HepG2 (cell line): Measurements from ENCODE around the gene MAP2K1. TPM values are rescaled to one million over a fixed set of nuclear protein-coding genes. Genes with fewer than 3 reads are reported as not detected.

Source experiments
- ATAC-seq: fragments of 200-7000 bp; cut with Tn5 transposase; 3 replicates; pipeline ENCODE4 v1.9.1; 2020; ENCODE audit warnings: mild to moderate bottlenecking, moderate library complexity
- BruUV-seq: library from RNA; stranded (reverse); fragments of 400-500 nt; replicated peaks from 2 replicates; lab custom pipeline; 2021; lab: Mats Ljungman, UMichigan
- CTCF ChIA-PET: fragments of 300-600 bp; formaldehyde crosslinking; extraction: SDS; loops from one replicate; lab custom pipeline; 2021; ENCODE audit warnings: low total read pairs, inconsistent platforms, low intra/inter-chr PET ratio; lab: Yijun Ruan, JAX
- POLR2A ChIA-PET: fragments of 350-600 bp; sonication (Branson Sonifier 250); formaldehyde crosslinking; loops from one replicate; lab custom pipeline; 2020; ENCODE audit warnings: antibody characterized with exemption, inconsistent platforms; lab: Yijun Ruan, JAX
- DNase-seq: peaks from one replicate; pipeline ENCODE4 v3.0.0-alpha.2; 2015; ENCODE audit warnings: low spot score
- FAIRE-seq: peaks from 3 replicates; lab custom pipeline; 2011; peaks lifted over from hg19 to GRCh38; lab: Jason Lieb, UNC
- H2AFZ ChIP-seq: one replicate; pipeline ENCODE4 v1.6.1; 2011; ENCODE audit warnings: low read length, inconsistent platforms
- H3K27ac ChIP-seq: fragments of 300-600 bp; 3 replicates; pipeline ENCODE4 v1.8.0; 2011; ENCODE audit warnings: mixed run types, mild to moderate bottlenecking, mixed read lengths, low read length, inconsistent platforms; ENCODE audit not compliant: insufficient read depth; ENCODE audit errors: extremely low read length
- H3K27me3 ChIP-seq, 2 experiments: fragments of 200-600 bp in 1 of 2; 2 replicates in 1 of 2; 3 replicates in 1 of 2; pipeline versions ENCODE4 v1.6.0 to v1.8.0; 2011; ENCODE audit warnings: low read length in 2 of 2, mild to moderate bottlenecking in 2 of 2, moderate library complexity in 2 of 2, inconsistent platforms in 1 of 2; ENCODE audit not compliant: insufficient read depth in 2 of 2, control insufficient read depth in 1 of 2
- H3K36me3 ChIP-seq, 2 experiments: fragments of 200-600 bp in 1 of 2; replicated peaks in 1 of 2; 2 replicates in 1 of 2; 3 replicates in 1 of 2; pipeline versions ENCODE4 v1.5.1 to v1.8.0; 2011; ENCODE audit warnings: low read length in 2 of 2, inconsistent platforms in 1 of 2; ENCODE audit not compliant: insufficient read depth in 2 of 2, control insufficient read depth in 1 of 2
- H3K4me1 ChIP-seq: 2 replicates; pipeline ENCODE4 v1.5.1; 2012; ENCODE audit warnings: low read length, inconsistent platforms; ENCODE audit not compliant: insufficient read depth
- H3K4me2 ChIP-seq: 2 replicates; pipeline ENCODE4 v1.6.0; 2011; ENCODE audit warnings: low read depth, low read length, inconsistent platforms
- H3K4me3 ChIP-seq, 3 experiments: fragments of 200-600 bp in 1 of 3; sonication (generic), shearing (Covaris generic) in 1 of 3; replicated peaks in 1 of 3; 2 replicates each; pipeline ENCODE4 v1.5.1; 2011 to 2016; ENCODE audit warnings: low read length in 3 of 3, inconsistent platforms in 2 of 3, low read depth in 2 of 3, mild to moderate bottlenecking in 2 of 3, control low read depth in 1 of 3, mixed read lengths in 1 of 3; ENCODE audit not compliant: insufficient read depth in 1 of 3
- H3K79me2 ChIP-seq: one replicate; pipeline ENCODE4 v1.6.1; 2011; ENCODE audit warnings: low read length, inconsistent platforms; ENCODE audit not compliant: insufficient read depth
- H3K9ac ChIP-seq: 2 replicates; pipeline ENCODE4 v1.6.0; 2011; ENCODE audit warnings: mild to moderate bottlenecking, low read depth, low read length, inconsistent platforms; ENCODE audit not compliant: insufficient read depth
- H3K9me3 ChIP-seq: 2 replicates; pipeline ENCODE4 v1.5.1; 2012; ENCODE audit warnings: mild to moderate bottlenecking, low read length
- H4K20me1 ChIP-seq: 2 replicates; pipeline ENCODE4 v1.6.0; 2011; ENCODE audit warnings: inconsistent platforms, mild to moderate bottlenecking, low read length, moderate library complexity; ENCODE audit not compliant: insufficient read depth
- AFF4 ChIP-seq: sonication (generic); formaldehyde crosslinking; IDR thresholded peaks from 2 replicates; pipeline ENCODE4 v1.4.0; 2020; ENCODE audit warnings: missing genetic modification reagents
- CSRNP1 ChIP-seq: sonication (generic); formaldehyde crosslinking; IDR thresholded peaks from 2 replicates; pipeline ENCODE4 v1.8.1; 2023; ENCODE audit warnings: mild to moderate bottlenecking, missing genetic modification reagents
- HES4 ChIP-seq: sonication (generic); formaldehyde crosslinking; IDR thresholded peaks from 2 replicates; pipeline ENCODE4 v1.9.0; 2021; ENCODE audit warnings: mild to moderate bottlenecking, missing genetic modification reagents, borderline replicate concordance
- KLF12 ChIP-seq: sonication (generic); formaldehyde crosslinking; IDR thresholded peaks from 2 replicates; pipeline ENCODE4 v1.4.0; 2020; ENCODE audit warnings: missing genetic modification reagents, borderline replicate concordance
- KLF9 ChIP-seq: IDR thresholded peaks from 2 replicates; pipeline ENCODE4 v1.6.1; 2016; ENCODE audit warnings: low read depth
- MAFK ChIP-seq, 2 experiments: IDR thresholded peaks in 1 of 2; conservative IDR thresholded peaks in 1 of 2; 2 replicates each; pipeline ENCODE4 v1.6.1; 2011; ENCODE audit warnings: improper control_type of control experiment in 2 of 2, low read length in 2 of 2
- NR2C2 ChIP-seq: sonication (generic); formaldehyde crosslinking; IDR thresholded peaks from 2 replicates; pipeline ENCODE4 v1.4.0; 2020; ENCODE audit warnings: missing genetic modification reagents, mild to moderate bottlenecking, moderate library complexity, borderline replicate concordance
- PHB2 ChIP-seq: fragments of 450-650 bp; IDR thresholded peaks from 2 replicates; pipeline ENCODE4 v1.6.1; 2018; ENCODE audit not compliant: partially characterized antibody
- TEAD3 ChIP-seq: optimal IDR thresholded peaks from 2 replicates; pipeline ENCODE3; 2016; ENCODE audit warnings: borderline replicate concordance
- ZNF121 ChIP-seq: sonication (generic); formaldehyde crosslinking; IDR thresholded peaks from 2 replicates; pipeline ENCODE4 v1.5.0; 2020; ENCODE audit warnings: mild to moderate bottlenecking, missing genetic modification reagents
- ZNF616 ChIP-seq: sonication (generic); formaldehyde crosslinking; IDR thresholded peaks from 2 replicates; pipeline ENCODE4 v1.5.0; 2020; ENCODE audit warnings: low read depth, mild to moderate bottlenecking, missing genetic modification reagents
- ZNF652 ChIP-seq: IDR thresholded peaks from 2 replicates; pipeline ENCODE4 v1.6.1; 2016; ENCODE audit warnings: low read depth, borderline replicate concordance
- ZNF780A ChIP-seq: sonication (generic); formaldehyde crosslinking; IDR thresholded peaks from 2 replicates; pipeline ENCODE4 v1.8.0; 2022; ENCODE audit warnings: mild to moderate bottlenecking, missing genetic modification reagents, moderate library complexity
- WGBS: methylation state at CpG from one replicate; pipeline ENCODE4 v1.1.6; 2017; ENCODE audit warnings: low lambda C conversion rate; 5-methylcytosine and 5-hydroxymethylcytosine counted together
- in situ Hi-C: cut with HindIII; loops from 2 replicates; pipeline ENCODE4 v1.10.0; 2017; ENCODE audit warnings: low pct_unique_long_range_greater_than_20kb; ENCODE audit not compliant: extremely low pct_ligation_motif_present
- intact Hi-C: fragments of 100-400 bp; cut with micrococcal nuclease; formaldehyde crosslinking; loops from one replicate; pipeline ENCODE4 v1.10.0; 2022; ENCODE audit not compliant: unreplicated experiment
- polyA plus RNA-seq, 8 experiments: library from polyadenylated mRNA; depleted of rRNA in 3 of 8; stranded (reverse) in 7 of 8; unstranded in 1 of 8; fragments of >200 nt; fragmentation: Illumina TruSeq in 4 of 8; extraction: Trizol in 4 of 8; gene quantifications; 2 replicates each; pipeline versions ENCODE4 v1.2.1 to v1.2.3, GENCODE V29; 2011 to 2016; ENCODE audit warnings: low read depth in 4 of 8, missing spikeins in 1 of 8, mixed read lengths in 1 of 8; ENCODE audit not compliant: insufficient read depth in 1 of 8
- total RNA-seq, 5 experiments: library from RNA; depleted of rRNA; stranded (reverse); fragments of >200 nt; fragmentation: Illumina TruSeq; extraction: Trizol; gene quantifications; 2 replicates each; pipeline ENCODE4 v1.2.3, GENCODE V29; 2016; ENCODE audit warnings: low read depth in 1 of 5

The MAP2K1 gene
- total and polyA plus RNA-seq, 2 of the 13 experiments (the other 11 are each of a cell fraction or from before 2014, with no cell fraction given), result 24.1 to 49.2 TPM

- intact Hi-C loops, result loop anchor here (5.0 kb wide), 1 partner anchor 123 kb away; the partner anchor contains the start of gene SNAPC5
- H4K20me1 ChIP-seq, result no peaks in the 10 kb centered on the region
- H2AFZ ChIP-seq, result no peak overlapping the region
- no peak overlapping the region for H3K4me2 ChIP-seq
- 82% methylated on average over 4 of the region's 4 CpGs for WGBS
- ChIA-PET POLR2A (interaction anchor here (1.1 kb wide), 1 partner anchor 12 kb away, joined by 3 read pairs; the partner anchor contains the start of gene MAP2K1), CTCF (no interaction called here)
- ATAC-seq, result no peak
- in situ Hi-C loops, result no loop called here
- no peaks in the 10 kb centered on the region for H3K79me2 ChIP-seq
- FAIRE-seq, result no peak
- no peak overlapping the region for H3K27ac ChIP-seq
- H3K9me3 ChIP-seq, result no peaks in the 10 kb centered on the region
- H3K9ac ChIP-seq, result no peak overlapping the region
- no peaks in the 10 kb centered on the region for H3K36me3 ChIP-seq
- BruUV-seq, result no TSS peak
- H3K27me3 ChIP-seq, result no peaks in the 10 kb centered on the region
- DNase-seq, result no peak
- H3K4me1 ChIP-seq, result peaks cover 51% of the 10 kb centered on the region
- H3K4me3 ChIP-seq, result no peak overlapping the region
- TF ChIP-seq HES4 (CRISPR knock-in tag) (no peak), ZNF121 (0 out of 2 replicates have a peak, but pooled peaks have one; percentile 38)
- TF ChIP-seq, all 625 proteins: peak for 1
Measured at GRCh38 chr15:66374179-66374578, 12.5 kb upstream of the MAP2K1 start.

- POLR2A ChIA-PET, result no interaction called here
- BruUV-seq, result no TSS peak
- Histone ChIP-seq H3K4me3 (no peak overlapping the region), H2AFZ (no peak overlapping the region), H3K4me1 (peaks cover 15% of the 10 kb centered on the region), H3K36me3 (no peaks in the 10 kb centered on the region), H3K27ac (no peak overlapping the region), H3K79me2 (no peaks in the 10 kb centered on the region), H3K9me3 (no peaks in the 10 kb centered on the region), H3K27me3 (no peaks in the 10 kb centered on the region), H4K20me1 (no peaks in the 10 kb centered on the region), H3K4me2 (no peak overlapping the region), H3K9ac (no peak overlapping the region)
- in situ Hi-C loops (loop anchor here (25.0 kb wide), 1 partner anchor 108 kb away; the partner anchor contains the start of gene SNAPC5), intact Hi-C loops (no loop called here)
- no peak for FAIRE-seq
- DNase-seq, result no peak
- CTCF ChIA-PET, result no interaction called here
- 81% methylated on average over 7 of the region's 7 CpGs for WGBS
- ATAC-seq, result no peak
- TF ChIP-seq NR2C2 (CRISPR knock-in tag) (no peak), MAFK (conservative IDR thresholded peaks at IDR 0.05 in 1 of 2, IDR thresholded peaks at IDR 0.05 in 1 of 2; ENCODE audit: low read length in 2 of 2) (no peak), TEAD3 (no peak), ZNF780A (CRISPR knock-in tag) (no peak), PHB2 (no peak), ZNF652 (CRISPR knock-in tag) (no peak), KLF12 (no peak), ZNF616 (CRISPR knock-in tag) (no peak), CSRNP1 (CRISPR knock-in tag) (no peak), KLF9 (CRISPR knock-in tag) (no peak), AFF4 (CRISPR knock-in tag) (no peak)
Measured at GRCh38 chr15:66378814-66379430, 7.8 kb upstream of the MAP2K1 start.
